Activated CD4-positive, alpha-beta T cell treated with anti-CD3 and anti-CD28 coated beads, Interleukin-2, amount 10 ng/mL, durations not matched to agents 24 days and 14 days (primary cell): ENCODE measurements around the gene URB2. TPM values are rescaled to one million over a fixed set of nuclear protein-coding genes. Genes with fewer than 3 reads are reported as not detected.
"Not testable (repeated sequence)": the region's sequence is repeated elsewhere in the genome, so short reads cannot be mapped to it uniquely, and the experiment has no call there.

Experiments
- DNase-seq: peaks from one replicate; pipeline ENCODE4 v3.0.0; 2022
- H3K27ac Mint-ChIP-seq: one replicate; pipeline ENCODE4 v1.8.0; 2022; ENCODE audit warnings: mild to moderate bottlenecking, mixed read lengths
- H3K27me3 Mint-ChIP-seq: one replicate; pipeline ENCODE4 v1.8.0; 2022; ENCODE audit warnings: mixed read lengths
- H3K36me3 Mint-ChIP-seq: one replicate; pipeline ENCODE4 v1.8.0; 2022; ENCODE audit warnings: low read depth, mild to moderate bottlenecking, mixed read lengths
- H3K4me1 Mint-ChIP-seq: one replicate; pipeline ENCODE4 v1.8.0; 2021; ENCODE audit warnings: mixed read lengths
- H3K4me3 Mint-ChIP-seq: one replicate; pipeline ENCODE4 v1.8.0; 2022; ENCODE audit warnings: mild to moderate bottlenecking, moderate library complexity, mixed read lengths
- H3K9me3 Mint-ChIP-seq: one replicate; pipeline ENCODE4 v1.8.0; 2021; ENCODE audit warnings: mixed read lengths
- intact Hi-C: fragments of 100-400 bp; cut with micrococcal nuclease; formaldehyde crosslinking; loops from one replicate; pipeline ENCODE4 v1.15.1; 2023
- total RNA-seq: library from RNA; stranded (reverse); gene quantifications from 2 replicates; pipeline ENCODE4 v1.2.3, GENCODE V29; 2022

Gene URB2
- 35.8 and 37.1 TPM in 2 replicates for total RNA-seq

DNA sequence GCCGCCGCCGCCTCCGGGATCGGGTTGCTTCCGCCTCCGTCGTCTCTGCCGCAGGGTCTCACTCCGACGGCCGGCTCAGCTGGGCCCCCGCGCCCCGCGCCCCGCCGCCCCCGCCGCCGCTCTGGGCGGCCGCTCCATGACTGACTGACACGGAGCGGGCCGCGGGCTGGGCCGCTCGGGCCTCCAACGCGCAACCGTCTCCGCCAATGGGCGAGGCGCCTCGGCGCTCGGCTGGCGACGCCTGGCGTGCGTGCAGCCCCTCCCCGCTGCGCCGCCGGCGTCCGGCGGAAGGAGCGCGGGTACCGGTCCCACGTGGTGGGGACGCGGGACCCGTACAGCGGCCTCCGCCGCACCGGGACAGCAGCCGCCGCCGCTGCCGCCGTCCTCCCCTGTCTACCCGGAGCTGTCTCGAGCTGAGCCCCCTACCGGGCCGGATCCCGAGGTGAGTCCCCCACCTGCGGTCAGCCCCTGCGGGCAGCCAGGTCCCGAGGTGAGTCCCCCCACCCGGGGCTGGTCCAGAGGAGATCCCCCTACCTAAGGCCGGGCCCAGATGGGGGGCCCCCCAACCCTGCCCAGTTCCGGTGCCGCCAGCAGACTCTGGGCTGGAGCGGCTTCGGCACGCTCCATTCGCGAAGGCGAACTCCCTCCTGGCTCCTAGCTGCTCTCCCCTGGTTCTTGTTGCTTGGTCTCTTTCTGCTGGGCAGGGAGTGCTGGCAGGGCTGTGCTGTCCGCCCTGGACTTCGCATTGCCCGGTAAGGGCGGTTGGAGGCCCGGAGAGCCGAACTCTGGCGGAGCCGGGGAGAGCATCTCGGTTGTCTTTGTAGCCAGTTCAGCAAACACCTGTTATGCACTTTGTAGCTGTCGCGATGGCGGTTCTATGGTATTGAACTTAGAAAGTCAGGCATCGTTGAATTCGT is at the start of gene URB2, which contains the start of gene TAF5L:
TSS of gene URB2 (plus strand) at position 333 of the 917 bp plus-strand sequence. CDS start 1,387 bp downstream, outside the sequence.
TSS of gene TAF5L (minus strand) at position 208 of the 917 bp plus-strand sequence. CDS start 11,640 bp downstream, outside the sequence.
- no peaks in the 10 kb centered on the region for H3K27me3 Mint-ChIP-seq
- intact Hi-C loops = loop anchor here (1.0 to 5.0 kb wide), 7 partner anchors 36 to 1351 kb away; partner anchors contain the start of genes ARV1, COG2, GALNT2 and NUP133
- H3K4me1 Mint-ChIP-seq = peaks cover 49% of the 10 kb centered on the region
- peak; percentile 97 for DNase-seq
- peak within 1 kb of the TSS; percentile 96 for H3K27ac Mint-ChIP-seq
- H3K36me3 Mint-ChIP-seq = peaks cover 33% of the 10 kb centered on the region
- H3K4me3 Mint-ChIP-seq = peak within 1 kb of the TSS; percentile 99
- no peaks in the 10 kb centered on the region for H3K9me3 Mint-ChIP-seq

DNA sequence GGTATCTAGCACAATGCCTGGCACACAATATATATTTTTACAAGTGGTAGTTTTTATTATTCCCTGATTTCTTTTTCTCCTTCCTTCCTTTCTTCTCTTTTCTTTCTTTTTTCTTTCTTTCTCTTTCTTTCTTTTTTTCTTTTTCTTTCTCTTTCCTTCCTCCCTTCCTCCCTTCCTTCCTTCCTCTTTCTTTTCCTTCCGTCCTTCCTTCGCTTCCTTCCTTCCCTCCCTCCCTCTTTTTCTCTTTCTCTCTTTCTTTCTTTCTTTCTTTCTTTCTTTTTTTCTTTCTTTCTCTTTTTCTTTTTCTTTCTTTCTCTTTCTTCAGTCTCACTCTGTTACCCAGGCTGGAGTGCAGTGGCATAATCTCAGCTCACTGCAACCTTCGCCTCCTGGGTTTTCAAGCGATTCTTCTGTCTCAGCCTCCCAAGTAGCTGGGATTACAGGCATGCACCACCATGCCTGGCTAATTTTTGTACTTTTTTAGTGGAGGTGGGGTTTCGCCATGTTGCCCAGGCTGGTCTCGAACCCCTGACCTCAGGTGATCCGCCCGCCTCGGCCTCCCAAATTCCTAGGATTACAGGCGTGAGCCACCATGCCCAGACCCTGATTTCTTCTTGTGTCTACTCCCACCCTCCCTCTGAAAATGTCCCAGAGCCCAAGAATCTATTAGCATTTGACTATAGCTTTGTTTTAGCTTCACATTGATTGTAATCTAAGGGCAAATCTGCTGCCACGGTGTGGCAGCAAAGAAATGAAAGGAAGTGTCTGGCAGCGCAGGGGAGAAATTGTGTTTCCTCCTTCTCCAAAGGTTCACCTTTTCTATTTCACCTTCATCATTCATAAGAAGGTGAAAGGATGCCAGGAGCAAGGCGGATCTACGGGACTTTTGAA is 47.6 kb upstream of the URB2 start:
- Mint-ChIP-seq H3K4me3 (no peak overlapping the region), H3K27me3 (peaks cover 19% of the 10 kb centered on the region), H3K36me3 (no peaks in the 10 kb centered on the region), H3K9me3 (no peaks in the 10 kb centered on the region), H3K27ac (no peak overlapping the region), H3K4me1 (peaks cover 5% of the 10 kb centered on the region)
- DNase-seq = no peak
- intact Hi-C loops = no loop called here

DNA sequence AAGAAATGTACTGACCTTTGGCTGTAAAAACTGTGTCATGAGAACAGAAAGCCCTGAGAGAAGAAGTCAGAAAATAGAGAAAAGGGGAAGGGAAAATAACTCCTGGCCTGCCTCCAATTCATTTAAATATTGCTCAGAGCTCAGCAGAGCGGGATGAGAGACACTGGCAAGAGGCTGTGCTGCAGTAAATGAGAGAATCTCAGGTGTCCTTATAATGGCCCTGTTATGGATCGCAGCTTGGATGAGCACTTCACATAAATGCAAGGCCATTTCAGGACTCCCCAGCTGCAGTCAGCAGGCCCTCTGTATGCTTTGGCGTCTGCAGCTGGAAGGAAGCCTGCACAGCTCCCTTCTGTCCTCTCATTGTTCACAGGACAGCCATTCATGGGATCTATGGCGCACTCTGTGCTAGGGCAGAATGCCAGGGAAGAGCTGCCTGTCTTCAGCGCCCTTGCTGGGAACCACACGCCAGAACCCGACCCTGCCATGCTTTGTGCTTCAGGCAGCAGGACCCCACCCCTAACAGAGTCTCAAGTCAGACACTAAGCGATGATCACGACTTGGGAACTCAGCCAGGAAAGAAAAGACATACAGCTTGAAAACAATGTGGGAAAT is 46.9 kb upstream of the URB2 start:
- intact Hi-C loops = no loop called here
- Mint-ChIP-seq H3K4me3 (no peak overlapping the region), H3K27me3 (peaks cover 19% of the 10 kb centered on the region), H3K27ac (no peak overlapping the region), H3K9me3 (no peaks in the 10 kb centered on the region), H3K4me1 (peaks cover 5% of the 10 kb centered on the region), H3K36me3 (no peaks in the 10 kb centered on the region)
- no peak for DNase-seq

DNA sequence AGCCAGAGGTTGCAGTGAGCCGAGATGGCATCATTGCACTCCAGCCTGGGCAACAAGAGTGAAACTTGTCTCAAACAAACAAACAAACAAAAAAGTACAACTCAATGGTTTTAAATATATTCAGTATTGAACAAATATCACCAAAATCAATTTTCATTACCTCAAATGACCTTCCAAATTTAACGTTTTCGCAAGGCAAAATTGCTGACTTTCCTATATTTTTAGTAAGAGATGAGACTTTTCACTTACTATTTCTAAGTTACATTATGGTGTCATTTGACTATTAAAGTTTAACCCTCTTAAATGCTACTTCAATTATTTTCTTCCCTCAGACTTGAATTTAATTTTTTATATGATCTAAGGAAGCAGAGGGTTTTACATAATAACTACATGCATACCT is 44.6 kb upstream of the URB2 start:
- Mint-ChIP-seq H3K4me3 (no peak overlapping the region), H3K27me3 (peaks cover 19% of the 10 kb centered on the region), H3K4me1 (peaks cover 5% of the 10 kb centered on the region), H3K27ac (no peak overlapping the region), H3K9me3 (no peaks in the 10 kb centered on the region), H3K36me3 (no peaks in the 10 kb centered on the region)
- intact Hi-C loops = no loop called here
- no peak for DNase-seq

DNA sequence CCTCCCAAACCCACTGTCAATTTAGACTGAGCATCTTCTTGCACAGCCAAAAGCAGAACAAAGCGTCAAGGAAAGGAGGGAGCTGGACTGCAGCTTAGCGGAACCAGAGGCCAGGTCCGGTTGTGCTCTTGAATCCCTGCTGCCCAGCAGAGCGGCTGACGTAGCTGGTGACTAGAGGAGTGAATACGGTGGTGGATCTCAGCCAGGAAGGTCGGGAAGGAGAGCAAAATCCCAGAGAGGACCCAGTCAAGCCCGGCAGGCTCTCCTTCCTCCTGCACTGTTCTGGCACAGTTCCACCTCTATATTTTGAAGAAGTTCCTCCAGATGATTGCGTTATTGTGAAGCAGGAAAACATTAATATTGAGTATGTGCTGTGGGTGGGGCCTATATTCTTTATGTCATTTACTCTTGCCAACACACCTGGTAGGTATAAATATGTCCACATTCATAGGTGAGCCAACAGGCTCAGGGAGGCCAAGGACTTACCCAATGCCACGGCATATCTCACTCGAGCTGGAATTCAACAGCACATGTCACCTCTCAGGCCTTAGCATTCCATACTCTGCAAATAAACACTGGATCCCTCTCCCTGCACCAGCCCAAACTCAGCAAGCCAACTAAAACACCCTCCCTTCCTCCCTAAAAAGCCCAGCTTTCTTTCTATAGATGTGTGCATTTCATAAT is 43.9 kb upstream of the URB2 start:
- Mint-ChIP-seq H3K36me3 (no peaks in the 10 kb centered on the region), H3K4me3 (no peak overlapping the region), H3K27ac (no peak overlapping the region), H3K9me3 (no peaks in the 10 kb centered on the region), H3K27me3 (peaks cover 16% of the 10 kb centered on the region), H3K4me1 (peaks cover 6% of the 10 kb centered on the region)
- intact Hi-C loops = no loop called here
- no peak for DNase-seq

DNA sequence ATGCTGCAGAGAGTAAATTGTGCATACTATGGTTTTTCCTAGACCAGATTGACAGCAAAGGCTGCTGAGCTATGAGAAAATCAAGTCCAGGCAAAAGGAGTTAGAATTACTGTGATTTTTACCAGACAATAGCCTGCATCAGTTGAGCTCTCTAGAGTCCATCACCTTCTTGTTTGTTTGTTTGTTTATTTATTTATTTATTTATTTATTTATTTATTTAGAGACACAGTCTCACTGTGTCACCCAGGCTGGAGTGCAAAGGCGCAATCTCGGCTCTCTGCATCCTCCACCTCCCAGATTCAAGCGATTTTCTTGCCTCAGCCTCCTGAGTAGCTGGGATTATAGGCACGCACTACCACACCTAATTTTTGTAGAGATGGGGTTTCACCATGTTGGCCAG is 43.3 kb upstream of the URB2 start:
- Mint-ChIP-seq H3K27me3 (peaks cover 16% of the 10 kb centered on the region), H3K9me3 (no peaks in the 10 kb centered on the region), H3K4me1 (peaks cover 10% of the 10 kb centered on the region), H3K27ac (no peak overlapping the region), H3K36me3 (no peaks in the 10 kb centered on the region), H3K4me3 (no peak overlapping the region)
- intact Hi-C loops = no loop called here
- no peak for DNase-seq

DNA sequence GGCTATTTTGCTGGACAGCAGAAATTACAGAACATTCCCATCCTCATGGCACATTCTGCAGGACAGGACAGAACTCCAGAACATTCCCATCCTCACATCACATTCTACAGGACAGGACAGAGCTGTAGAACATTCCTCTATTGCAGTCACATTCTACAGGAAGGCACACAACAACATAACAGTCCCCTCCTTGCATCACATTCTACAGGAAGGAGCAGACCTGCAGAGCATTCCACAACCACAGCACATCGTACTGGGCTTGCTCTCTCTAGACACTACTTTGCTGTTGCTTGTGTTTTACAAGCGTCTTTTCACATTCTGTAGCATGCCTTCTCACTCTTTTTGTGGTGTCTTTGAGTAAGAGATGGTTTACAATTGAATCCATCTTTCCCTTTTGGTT is 40.7 kb upstream of the URB2 start:
- H3K27ac Mint-ChIP-seq = no peak overlapping the region
- H3K4me1 Mint-ChIP-seq = peaks cover 5% of the 10 kb centered on the region
- no peaks in the 10 kb centered on the region for H3K36me3 Mint-ChIP-seq
- intact Hi-C loops = no loop called here
- H3K4me3 Mint-ChIP-seq = no peak overlapping the region
- DNase-seq = no peak
- H3K27me3 Mint-ChIP-seq = peaks cover 3% of the 10 kb centered on the region
- H3K9me3 Mint-ChIP-seq = no peaks in the 10 kb centered on the region

DNA sequence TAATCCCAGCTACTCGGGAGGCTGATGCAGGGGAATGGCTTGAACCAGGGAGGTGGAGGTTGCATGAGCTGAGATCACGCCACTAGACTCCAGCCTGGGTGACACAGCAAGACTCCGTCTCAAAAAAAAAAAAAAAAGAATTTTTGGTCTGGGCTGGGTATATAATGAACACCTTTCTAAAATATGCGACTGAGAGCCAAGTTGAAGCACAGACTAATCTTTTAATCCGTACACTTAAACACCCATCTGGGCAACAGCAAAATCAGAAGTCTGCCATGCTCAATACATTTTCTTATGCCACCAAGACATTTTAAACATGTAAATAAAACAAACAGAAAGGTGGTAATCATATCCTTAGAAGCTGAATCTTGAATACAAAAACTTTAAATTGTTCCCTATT is 35.9 kb upstream of the URB2 start:
- H3K9me3 Mint-ChIP-seq = no peaks in the 10 kb centered on the region
- H3K4me3 Mint-ChIP-seq = no peak overlapping the region
- no peaks in the 10 kb centered on the region for H3K27me3 Mint-ChIP-seq
- intact Hi-C loops = no loop called here
- no peak for DNase-seq
- no peak overlapping the region for H3K27ac Mint-ChIP-seq
- H3K36me3 Mint-ChIP-seq = peaks cover 22% of the 10 kb centered on the region
- peaks cover 5% of the 10 kb centered on the region for H3K4me1 Mint-ChIP-seq

DNA sequence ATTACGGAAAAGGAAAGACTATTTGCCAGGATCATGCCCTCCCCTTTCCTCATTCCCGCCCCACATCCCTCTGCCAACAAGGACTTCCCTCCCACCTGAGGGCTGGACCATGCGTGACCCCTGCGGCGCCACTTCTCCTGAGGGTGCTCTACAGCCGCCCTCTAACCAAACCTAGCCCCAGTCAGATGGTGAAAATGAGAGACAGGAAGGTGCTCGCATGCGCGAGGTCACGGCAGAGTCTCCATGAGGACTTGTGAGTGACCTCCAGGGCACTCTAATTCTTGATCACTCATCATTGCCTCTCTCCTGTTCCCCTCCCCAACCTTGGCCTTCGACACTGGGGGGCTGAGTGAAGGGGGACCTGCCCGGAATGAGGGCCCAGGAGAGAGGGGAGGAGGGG is 32.2 kb upstream of the URB2 start:
- intact Hi-C loops = no loop called here
- H3K27ac Mint-ChIP-seq = no peak overlapping the region
- H3K4me1 Mint-ChIP-seq = peaks cover 6% of the 10 kb centered on the region
- H3K9me3 Mint-ChIP-seq = no peaks in the 10 kb centered on the region
- no peaks in the 10 kb centered on the region for H3K27me3 Mint-ChIP-seq
- no peak for DNase-seq
- peaks cover 38% of the 10 kb centered on the region for H3K36me3 Mint-ChIP-seq
- H3K4me3 Mint-ChIP-seq = no peak overlapping the region

DNA sequence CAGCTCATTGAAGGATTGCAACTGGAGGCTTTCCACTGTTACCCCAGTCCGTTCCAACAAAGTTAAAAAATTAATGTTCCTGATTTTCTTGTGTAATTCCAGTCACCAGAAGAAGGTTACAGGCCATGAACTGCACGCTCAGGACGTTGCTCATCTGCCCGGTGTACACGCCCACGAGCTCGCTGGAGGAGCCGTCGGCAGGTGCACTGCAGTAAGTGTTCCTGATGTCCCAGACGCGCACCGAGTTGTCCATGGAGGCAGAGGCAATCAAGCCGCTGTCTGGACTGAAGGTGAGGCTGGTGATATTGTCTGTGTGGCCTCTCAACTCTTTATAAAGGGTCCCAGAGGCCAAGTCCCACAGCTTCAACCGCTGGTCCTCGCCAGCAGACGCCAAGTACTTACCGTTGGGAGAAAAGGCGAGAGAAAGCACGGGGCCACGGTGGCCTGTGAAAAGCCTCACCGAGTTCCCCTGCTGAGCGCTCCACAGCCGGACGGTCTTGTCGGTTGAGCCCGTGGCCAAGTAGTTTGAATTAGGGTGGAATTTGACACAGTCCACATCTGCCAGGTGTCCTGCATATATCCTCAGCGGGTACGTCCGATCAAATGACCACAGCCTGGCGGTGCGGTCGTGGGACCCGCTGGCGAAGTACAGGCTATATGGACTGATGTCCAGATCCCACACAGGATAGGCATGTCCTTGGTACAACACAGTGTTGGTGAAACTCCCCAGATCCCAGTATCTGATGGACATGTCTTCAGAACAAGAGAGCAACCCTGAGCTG is 31.6 kb upstream of the URB2 start:
- intact Hi-C loops = no loop called here
- DNase-seq = no peak
- Mint-ChIP-seq H3K27ac (no peak overlapping the region), H3K9me3 (no peaks in the 10 kb centered on the region), H3K36me3 (peaks cover 42% of the 10 kb centered on the region), H3K4me1 (peaks cover 6% of the 10 kb centered on the region), H3K27me3 (no peaks in the 10 kb centered on the region), H3K4me3 (no peak overlapping the region)

DNA sequence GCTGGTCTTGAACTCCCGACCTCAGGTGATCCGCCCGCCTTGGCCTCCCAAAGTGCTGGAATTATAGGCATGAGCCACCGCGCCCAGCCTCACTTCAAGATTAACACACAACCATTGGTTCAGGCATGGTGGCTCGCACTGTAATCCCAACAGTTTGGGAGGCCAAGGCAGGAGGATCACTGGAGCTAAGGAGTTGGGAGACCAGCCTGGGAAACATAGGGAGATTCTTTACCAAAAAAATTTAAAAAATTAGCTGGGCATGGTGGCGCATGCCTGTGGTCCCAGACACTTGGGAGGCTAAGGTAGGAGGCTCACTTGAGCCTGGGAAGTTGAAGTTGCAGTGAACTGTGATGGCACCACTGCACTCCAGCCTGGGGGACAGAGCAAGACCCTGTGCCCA is 30.2 kb upstream of the URB2 start:
- H3K9me3 Mint-ChIP-seq, H3K27ac Mint-ChIP-seq, DNase-seq, H3K27me3 Mint-ChIP-seq, H3K4me3 Mint-ChIP-seq, intact Hi-C loops, H3K4me1 Mint-ChIP-seq: not testable (repeated sequence)
- H3K36me3 Mint-ChIP-seq = peaks cover 49% of the 10 kb centered on the region

DNA sequence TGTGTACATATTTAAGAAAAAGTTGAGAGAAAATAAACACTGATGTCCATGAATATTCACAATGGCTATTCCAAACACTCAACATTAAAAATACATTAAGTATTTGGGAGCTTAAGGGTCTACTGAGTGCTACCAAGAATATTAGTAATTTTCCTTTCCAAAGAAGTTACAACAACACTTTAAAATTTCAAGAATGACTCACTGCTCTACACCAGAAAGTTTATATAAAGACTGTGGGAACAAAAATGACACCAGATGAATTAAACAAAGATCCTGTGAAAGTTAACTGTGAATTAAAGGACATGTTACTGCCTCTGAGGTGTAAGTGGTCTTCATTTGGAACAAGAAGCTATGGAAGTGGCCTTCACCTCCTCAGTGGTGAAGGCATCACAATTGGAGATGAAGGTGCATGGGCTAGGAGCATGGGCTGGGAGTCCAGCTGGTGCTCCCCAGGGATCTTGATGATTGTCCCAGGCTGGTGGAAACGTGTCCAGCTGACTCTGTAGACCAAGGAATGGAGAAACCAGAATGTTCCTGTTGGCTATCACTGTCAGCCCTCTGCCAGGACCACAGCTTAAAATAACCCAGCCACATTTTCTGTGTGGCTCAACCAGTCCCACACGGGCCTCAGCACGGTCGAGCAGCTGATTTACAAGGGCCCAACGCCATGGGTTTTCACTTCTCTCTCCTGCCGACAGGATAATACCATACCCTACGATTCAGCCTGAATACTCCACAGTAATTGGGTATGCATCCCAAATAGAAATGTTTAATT is 28.9 kb upstream of the URB2 start:
- H3K9me3 Mint-ChIP-seq = no peaks in the 10 kb centered on the region
- H3K27me3 Mint-ChIP-seq = no peaks in the 10 kb centered on the region
- intact Hi-C loops = no loop called here
- peak overlapping the region; percentile 53 for H3K27ac Mint-ChIP-seq
- peaks cover 60% of the 10 kb centered on the region for H3K36me3 Mint-ChIP-seq
- H3K4me1 Mint-ChIP-seq = peaks cover 12% of the 10 kb centered on the region
- H3K4me3 Mint-ChIP-seq = no peak overlapping the region
- no peak for DNase-seq
